ENCODE data around the gene PSMF1.

The PSMF1 gene

DNA sequence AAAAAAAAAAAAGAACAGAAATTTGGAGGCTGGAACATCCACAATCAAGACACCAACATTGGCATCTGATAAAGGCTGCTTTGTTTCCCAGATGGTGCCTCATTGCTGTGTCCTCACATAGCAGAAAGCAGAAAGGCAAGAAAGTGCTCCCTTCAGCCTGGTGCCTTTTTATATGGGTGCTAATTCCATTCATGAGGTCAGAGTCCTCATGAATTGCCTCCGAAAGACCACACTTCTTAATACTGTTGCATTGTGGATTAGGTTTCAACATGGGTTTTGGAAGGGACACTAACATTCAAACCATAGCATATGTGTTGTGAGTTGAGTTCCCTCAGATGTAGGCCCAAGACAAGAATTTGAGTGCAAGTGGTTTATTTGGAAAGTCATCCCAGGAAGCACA, 76.8 kb downstream of the PSMF1 start:
- DNase-seq = no peak

DNA sequence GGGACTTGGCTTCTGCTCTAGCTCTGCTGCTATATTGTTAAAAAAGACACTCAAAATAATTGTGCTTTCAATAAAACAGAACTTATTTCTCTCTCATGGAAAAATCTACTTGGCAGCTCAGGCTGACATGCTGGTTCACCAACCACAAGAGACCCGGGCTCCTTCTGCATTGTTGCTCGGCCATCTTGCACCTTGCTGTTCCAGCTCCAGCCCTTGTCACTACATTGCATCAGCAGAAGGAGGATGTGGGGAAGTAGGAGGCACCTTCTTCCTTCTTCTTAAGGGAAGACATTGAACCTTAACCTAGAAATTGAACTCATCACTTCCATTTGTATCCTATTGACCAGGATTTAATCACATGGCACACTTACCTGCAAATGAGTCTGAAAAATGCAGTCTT, 78.2 kb downstream of the PSMF1 start:
- no peak for DNase-seq

DNA sequence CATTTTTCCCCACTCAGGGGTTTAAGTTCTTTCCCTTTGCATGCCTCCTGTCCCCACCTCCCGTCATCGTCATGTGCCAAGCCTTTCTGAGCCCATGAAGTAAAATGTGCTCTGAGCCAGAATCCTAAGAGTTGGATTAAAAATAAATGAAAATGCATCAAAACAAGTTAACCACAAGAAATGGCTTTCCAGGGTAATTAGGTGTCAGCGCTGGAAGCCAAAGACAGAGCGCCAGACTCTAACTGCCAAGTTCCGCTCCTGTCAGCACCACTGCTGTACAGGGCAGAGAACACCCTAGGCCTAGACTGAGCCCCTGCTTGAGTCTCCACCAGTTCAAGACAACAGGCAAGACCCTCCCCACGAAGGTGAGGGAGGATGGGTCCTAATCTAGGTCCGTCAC, 79.4 kb downstream of the PSMF1 start:
- DNase-seq = no peak

DNA sequence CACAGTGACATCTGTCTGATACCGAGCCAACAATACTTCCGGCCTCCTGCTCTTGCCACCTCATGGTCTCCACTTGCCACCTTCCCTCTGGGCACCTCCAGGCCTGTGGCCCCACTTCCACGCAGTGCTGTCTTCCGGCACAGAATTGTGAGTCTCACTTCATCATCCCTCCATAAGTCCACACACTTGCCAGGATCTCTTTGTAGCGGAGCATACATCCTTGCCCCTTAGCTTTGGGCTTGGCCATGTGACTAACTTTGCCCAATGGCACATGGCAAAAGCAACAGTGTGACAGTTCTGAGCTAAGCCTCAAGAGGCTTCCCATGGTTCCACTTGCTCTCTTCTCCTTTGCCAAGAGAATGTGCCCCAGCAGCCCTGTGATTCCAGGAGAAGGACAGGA, 80.3 kb downstream of the PSMF1 start:
- no peak for DNase-seq

DNA sequence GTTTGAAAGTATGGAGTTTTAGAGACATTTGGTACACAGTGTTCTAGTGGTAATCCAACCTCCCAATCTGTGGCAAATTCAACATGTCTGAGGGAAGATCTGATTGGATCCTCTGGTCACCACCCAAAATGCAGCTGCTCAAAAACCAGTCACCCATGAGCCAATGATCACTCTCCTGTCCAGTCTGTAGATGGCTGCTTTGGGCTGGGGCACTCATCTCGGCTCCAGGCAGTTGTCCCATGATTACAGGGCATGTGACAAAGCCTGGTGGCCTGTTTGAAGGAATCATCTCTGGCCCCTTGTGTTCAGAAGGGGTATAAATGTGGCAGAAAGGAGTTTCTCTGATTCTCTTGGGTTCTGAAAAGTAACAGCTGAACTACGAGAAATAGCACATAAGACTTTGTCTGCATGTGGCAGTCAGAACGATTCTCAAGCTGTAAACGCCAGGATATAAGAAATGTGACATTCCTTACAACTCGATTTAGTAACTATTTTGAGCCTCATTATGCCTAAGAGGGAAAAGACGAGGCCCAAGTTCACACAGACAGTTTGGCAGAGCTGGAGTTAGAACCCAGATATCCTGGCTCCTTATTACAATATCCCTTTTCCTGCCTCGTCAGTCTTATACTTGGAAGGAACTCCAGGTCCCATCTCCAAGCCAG, 80.9 kb downstream of the PSMF1 start:
- no peak for DNase-seq

DNA sequence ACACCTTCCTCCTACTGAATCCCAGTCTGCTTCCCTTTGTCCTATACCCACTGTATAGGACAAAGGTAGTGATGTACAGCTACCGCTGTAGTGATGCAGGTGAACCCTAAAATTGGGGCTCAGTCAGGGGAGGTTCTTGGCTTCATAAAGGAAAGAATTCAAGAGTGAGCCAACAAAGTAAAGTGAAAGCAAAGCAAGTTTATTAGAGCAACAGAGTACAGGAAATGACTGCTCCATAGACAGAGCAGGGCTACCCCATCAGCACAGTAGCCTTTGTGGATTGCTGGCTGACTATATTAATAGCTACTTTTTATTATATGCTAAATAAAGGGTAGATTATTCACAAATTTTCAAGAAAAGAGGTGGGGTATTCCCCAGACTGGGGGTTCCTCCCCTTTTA, 81.6 kb downstream of the PSMF1 start:
- no peak for DNase-seq

DNA sequence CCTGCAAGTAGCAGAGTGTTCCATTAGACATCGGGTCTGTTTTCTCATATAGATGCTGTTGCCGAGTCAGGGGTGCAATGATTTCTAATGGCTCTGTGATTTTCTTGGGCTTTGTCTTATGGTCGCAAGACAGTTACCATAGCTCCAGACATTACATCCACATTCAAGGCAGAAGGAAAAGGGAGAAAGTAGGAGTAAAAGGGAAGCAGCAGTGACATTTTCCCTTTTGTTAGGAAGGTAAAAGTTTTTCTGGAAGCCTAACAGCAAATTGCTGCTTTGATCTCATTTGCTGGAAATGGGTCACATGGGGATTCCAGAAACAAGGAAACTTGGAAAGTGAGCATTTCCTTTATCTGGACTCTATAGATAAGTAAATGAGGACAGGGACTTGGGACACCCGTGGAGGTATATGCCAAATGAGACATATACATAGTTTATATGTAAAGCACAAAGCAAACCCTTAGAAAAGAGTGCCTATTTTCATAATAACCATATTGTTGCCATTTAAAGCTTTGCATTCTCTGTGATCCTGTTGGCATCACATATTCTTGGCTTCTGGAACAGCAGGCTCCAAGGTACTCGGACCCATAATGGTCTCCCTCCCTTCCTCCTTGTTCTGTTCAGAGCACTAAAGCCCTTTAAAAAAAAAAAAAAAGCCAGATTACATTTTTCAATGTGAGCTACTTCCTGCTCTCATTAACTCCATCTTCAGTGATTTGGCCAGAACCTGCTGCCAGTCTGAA, 84.5 kb downstream of the PSMF1 start, which contains the start of gene C20orf202:
Gene C20orf202 (plus strand): TSS at position 693 of the 743 bp plus-strand sequence. CDS start 132 bp downstream, outside the sequence.
- no peak for DNase-seq

GRCh38 chr20:1203630-1204029, 85.2 kb downstream of the PSMF1 start:
- DNase-seq = no peak

DNA sequence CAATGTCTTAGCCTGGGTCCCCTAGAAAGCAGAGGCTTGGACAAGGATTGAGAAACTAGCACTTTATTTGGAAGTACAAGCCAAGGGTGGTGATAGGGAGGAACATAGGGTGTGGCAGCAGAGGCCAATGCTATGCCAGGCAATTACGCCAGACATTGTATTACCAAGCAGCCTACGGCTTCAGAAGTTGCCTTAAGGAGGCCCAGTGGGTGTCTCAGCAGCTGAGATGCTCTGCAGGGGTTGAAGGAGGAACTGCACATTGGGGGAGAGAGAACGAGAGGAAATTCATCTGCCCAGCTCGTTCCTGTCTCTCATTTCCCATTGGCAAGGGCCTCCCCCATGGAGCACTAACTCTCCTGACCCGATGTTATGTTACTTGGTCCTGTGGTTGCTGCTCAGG, 85.7 kb downstream of the PSMF1 start:
- DNase-seq = no peak

- no peak for DNase-seq
These were observed 86.2 kb downstream of the PSMF1 start for GRCh38 chr20:1204576-1204975.

- DNase-seq = no peak
These were observed 87.4 kb downstream of the PSMF1 start for GRCh38 chr20:1205802-1206201.

DNA sequence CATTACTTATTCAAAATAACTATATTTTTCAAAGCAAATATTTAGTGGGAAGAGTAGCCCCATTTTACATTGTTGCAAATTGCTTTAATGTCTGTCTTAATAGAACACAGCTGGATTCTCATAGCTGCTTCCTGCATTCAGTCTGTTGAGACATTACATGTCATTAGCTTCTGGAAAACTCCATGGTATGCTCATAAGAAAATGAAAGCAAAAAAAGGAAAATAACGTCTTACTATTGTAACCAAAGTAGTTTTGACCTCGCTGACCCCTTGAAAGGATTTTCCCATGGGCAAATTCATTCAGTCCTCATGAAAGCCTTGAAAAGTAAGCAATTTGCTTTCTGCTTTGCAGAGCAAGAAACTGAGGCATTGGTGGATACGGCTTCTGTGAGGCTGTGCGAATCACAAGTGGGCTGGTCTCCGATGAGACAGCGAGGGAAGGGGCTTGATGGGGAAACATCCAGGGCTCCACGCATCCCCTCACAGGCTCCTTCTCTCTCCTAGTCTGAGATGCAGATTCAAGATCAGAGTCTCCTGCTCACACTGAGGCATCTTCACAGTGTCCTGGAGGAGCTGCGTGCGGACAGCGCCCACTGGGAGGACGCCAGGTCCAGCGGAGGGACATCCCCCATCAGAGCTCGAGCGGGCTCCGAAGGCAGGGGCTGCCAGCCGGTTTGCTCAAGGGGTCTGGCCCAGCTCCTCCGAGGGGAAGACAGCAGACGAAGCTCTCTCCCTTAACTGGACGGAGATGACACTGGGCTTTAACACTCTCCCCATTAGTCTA, 88.2 kb downstream of the PSMF1 start:
- no peak for DNase-seq

- DNase-seq = no peak
These were observed 89.0 kb downstream of the PSMF1 start for GRCh38 chr20:1207293-1207878.

GRCh38 chr20:1209447-1210387, 91.3 kb downstream of the PSMF1 start:
- no peak for DNase-seq

- DNase-seq = no peak
These were observed 92.1 kb downstream of the PSMF1 start for GRCh38 chr20:1210501-1210900.

- no peak for DNase-seq
These were observed 93.6 kb downstream of the PSMF1 start for GRCh38 chr20:1212023-1212422.

DNA sequence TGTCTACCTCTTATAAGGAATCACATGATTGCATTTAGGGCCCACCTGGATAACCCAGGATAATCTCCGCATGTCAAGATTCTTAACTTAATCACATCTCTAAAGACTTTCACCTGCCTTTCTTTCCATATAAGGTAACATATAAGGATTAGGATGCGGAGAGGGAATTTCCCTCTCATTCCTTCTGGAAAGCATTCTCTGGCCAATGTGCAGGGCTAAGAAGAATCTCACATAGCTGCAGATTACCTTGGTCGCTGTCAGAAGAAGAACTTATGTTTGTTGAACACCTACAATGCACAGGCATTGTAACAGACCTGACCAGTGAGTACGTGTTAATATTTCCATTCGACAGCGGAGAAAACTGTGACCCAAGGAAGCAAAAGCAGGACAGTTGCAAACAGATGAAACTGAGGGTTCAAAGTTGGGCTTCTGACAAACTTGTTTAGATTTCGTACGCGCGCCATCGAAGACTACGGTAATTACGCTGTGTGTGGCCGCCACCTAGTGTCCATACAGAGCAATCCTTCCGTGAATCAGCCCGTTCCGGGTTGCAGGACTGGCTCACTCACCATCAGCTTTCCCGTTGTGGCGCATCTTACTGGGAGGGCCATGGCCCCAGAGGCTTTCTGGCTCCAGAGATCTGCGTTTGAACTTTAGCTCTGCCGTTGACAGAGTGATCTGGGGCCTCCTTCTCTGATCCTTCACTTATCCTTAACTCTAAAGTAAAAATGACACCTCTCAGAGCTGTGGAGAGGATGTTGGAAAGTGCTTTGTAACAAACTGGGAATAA, 94.4 kb downstream of the PSMF1 start:
- peak; percentile 61 for DNase-seq

DNA sequence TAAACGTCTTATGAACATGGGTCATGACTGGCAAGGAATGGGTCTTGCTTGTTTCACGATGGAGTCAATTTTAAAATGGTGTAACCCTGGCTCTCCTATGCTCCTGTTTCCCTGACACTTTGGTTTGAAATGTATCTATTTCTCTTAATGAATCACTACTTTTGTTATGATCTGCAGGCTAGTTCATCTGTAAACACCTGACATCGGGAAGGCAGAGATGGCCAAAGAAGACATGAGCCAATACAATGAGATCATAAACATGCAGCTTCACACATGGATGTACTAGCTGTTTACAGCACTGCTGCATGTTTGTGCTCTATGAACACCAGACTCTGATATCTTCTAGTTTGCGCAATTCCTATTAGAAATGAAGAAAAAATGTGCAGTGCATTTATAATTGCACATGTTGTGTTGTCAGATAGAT, 96.4 kb downstream of the PSMF1 start:
- DNase-seq = no peak

DNA sequence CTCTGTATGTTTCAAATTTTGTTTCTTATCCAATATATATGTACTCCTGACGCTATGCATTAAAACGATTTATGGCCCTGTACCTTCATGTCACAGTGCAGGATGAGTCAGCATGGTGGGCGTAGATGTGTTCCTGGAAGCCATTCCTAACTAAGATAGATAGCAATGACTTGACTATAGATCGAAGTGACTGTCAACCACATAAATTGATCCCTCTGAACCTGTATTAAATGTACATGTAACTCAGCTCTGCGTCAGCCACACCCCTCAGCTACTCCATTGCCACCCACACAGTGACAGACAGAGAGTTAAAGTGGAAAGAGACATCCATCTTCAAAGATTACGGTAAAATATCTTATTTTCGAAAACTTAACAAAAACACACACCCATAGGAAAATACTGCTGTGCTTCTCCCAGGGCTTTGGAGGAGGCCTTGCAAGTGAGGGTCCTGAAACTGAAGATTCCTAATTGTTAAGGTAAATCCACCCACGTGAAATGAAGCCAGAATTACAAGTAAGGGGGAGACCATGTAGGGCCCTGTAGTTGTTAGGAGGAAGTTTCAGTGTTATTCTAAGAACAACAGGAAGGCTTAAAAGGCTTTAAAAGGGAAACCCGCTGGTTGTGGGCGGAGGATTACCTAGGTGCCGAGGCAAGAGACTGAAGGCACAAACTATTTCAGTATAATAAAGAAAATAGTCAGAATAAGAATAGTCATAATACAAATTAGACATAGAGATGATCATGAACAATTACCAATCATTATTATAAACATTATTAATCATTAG, 97.2 kb downstream of the PSMF1 start:
- DNase-seq = no peak
